Activated effector memory CD4-positive, alpha-beta T cell treated with Interleukin-2 at 50 U/mL for 16 hours (primary cell): Measurements from ENCODE around the gene ARHGDIA.
"Not testable (repeated sequence)": the region's sequence is repeated elsewhere in the genome, so short reads cannot be mapped to it uniquely, and the experiment has no call there.

Experiments used
- DNase-seq: peaks from one replicate; pipeline ENCODE4 v3.0.0-alpha.2; 2020

Gene ARHGDIA

GRCh38 chr17:81840826-81841778, 30.0 kb downstream of the ARHGDIA start:
- DNase-seq = no peak

DNA sequence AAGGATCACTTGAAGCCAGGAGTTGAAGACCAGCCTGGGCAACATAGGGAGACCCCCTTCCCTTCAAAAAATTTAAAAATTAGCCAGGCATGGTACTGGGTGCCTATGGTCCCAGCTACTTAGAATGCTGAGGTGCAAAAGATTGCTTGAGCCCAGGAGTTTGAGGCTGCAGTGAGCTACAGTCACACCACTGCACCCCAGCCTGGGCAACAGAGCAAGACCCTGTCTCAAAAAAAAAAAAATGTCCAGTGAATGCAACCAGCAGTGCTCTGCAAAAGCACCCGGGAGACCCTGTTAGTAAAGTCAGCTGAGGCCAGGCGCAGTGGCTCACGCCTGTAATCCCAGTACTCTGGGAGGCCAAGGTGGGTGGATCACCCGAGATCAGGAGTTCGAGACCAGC, 31.1 kb downstream of the ARHGDIA start:
- DNase-seq = not testable (repeated sequence)

DNA sequence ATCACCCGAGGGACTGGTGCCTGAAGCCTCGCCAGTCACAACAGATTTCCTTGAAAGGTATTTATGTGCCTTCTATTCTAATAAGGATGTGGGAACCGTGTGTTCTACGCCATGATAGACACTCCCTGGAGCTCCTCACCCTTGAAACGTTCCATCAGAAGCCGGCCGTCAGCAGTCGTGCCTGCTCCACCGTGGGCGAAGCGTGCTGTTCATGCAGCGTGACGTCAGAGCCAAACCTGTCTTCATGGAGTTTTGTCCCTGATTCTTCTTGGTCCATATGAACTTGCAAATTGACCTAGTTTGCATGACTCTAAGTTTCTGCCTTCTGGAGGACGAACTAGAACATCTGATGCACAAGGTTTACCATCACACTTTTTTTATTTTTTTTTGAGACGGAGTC, 31.8 kb downstream of the ARHGDIA start:
- no peak for DNase-seq

DNA sequence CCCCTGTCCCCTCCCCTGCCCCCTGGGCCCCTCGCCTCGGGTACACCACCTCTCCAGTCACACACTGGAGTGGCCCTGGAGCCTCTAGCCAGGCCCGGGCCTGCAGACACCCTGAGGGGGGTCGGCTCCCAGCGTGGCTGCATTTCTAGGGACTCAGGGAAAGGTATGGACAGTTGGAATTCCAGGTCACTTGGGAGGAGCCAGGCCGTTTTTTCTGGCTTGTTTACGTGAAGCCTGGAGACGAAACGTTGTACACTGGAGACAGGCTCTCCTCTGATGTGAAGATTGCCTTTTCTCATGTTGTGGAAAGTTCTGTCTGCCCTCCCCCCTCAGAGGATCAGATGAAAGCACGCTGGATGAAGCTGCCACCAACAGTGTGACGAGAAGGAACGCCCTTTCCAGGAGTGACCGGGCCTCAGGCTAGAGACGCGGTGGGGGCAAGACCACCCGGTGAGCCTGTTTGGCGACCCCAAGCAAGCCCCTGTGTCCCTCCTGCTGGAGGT, 32.3 kb downstream of the ARHGDIA start:
- DNase-seq = no peak

GRCh38 chr17:81837641-81838040, 33.5 kb downstream of the ARHGDIA start:
- no peak for DNase-seq

DNA sequence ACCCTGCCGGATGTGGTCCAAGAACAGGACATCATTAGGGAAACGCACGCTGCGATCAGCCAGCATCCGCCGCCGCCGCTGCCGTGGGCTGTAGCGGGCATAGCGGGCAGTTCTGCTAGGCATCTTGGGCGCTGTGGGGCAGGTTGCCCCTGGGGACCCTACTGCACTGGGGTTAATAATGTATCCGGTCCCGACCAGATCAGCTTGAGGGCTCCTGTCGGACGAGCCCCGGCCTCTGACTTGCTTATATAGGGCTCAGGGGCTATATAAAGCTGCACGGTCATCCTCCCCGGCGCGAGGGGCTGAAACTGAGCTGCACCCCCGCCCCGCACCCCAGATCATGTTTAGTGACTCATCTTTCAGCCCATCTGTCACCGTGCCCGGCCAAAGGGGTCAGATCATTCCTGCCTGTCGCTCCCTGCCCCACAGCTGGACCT, 36.3 kb downstream of the ARHGDIA start, which contains the start of gene PPP1R27:
Gene PPP1R27 (minus strand): TSS at position 220 of the 437 bp plus-strand sequence. CDS start 97 bp downstream, at position 123.
- DNase-seq = no peak

- no peak for DNase-seq
These were observed 37.0 kb downstream of the ARHGDIA start for GRCh38 chr17:81833921-81834830.

GRCh38 chr17:81833160-81833920, 37.8 kb downstream of the ARHGDIA start, which contains the start of gene MCRIP1:
TSS of gene MCRIP1 (minus strand) at chr17:81833291. CDS start at chr17:81824506, 8,785 bp downstream.
- peak; percentile 90 for DNase-seq

GRCh38 chr17:81832608-81833159, 38.5 kb downstream of the ARHGDIA start:
- DNase-seq = no peak

- DNase-seq = peak; percentile 37
These were observed 39.1 kb downstream of the ARHGDIA start for GRCh38 chr17:81831957-81832607.

DNA sequence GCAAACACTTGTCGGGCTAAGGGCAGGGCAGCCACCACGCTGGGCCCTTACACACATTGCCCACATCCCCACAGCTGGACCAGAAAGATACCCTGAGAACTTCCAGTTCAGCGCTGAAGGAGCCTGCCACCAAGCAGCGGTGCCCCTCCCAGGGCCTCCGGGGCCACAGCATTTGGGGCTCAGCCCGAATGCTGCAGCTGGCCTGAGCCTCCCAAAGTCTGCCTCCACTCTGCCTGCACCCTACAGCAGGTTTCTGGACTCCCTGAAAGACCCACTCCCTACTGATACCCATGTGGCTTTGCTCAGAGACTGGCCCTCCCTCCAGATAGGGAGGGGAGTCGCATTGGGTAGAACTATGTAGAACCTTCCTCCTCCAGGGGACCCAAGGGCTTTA, 39.6 kb downstream of the ARHGDIA start:
- DNase-seq = no peak

GRCh38 chr17:81829858-81830257, 41.3 kb downstream of the ARHGDIA start:
- no peak for DNase-seq

DNA sequence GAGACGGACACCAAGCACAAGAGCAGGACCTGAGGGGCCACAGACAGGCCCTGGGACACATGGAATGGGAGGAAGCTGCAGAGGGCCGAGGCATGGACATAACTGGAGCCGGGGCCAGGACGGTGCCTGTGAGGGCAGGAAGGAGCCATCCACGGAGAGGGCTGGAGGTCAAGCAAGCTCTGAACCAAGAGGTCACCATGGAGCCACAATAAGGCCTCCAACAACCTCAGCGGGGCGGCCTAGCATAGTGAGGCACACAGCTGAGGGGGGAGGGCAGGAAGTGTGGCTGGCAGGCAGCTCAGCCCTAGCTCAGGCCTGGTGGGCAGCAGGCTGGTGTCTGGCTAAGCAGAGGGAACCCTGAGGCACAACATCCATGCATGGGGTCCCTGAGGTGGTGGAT, 42.5 kb downstream of the ARHGDIA start:
- DNase-seq = no peak

DNA sequence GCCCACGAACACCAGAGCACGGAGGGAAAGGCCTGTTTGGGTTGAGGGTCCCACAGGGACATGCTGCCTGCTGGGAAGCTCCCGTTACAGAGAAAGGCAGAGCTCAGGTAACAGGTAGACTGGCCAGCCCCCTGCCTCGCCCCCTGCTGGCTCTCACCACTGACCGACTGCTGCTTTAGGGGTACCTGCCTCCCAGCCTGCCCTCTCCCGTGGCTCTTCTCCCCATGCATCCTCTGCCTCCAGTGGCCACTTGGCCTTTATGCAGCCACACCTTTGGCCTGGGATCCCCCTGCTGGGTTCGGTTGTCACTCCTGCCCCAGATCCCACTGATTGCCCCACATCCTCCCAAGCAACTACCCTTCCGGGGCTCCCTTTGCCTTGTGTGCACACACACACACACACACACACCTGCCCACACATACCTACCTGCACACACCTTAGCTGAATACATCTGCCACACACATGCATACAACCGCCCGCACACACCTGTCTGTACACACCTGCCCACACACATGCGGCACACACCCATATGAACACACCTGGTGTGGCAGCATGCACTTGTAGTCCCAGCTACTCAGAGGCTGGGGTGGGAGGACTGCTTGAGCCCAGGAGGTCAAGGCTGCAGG, 45.2 kb downstream of the ARHGDIA start:
- DNase-seq = no peak

DNA sequence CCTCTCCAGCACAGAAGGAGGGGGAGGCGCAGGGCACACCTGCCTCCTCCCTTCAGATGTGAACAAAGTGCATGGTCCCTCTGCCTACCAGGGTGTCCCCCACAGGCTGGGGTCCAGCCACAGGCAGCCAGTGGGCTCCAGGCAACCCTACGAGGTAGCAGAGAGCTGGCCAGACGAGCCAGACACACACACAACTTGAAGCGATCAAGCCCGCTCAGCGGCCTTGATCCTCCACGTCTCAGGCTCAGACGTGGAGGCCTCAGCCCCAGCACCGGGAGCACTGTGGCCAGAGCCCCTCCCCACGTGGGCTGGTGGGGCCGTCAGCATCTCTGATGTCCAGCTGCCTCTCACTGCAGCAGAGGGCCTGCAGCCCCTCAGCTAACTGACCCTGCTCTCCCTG, 46.5 kb downstream of the ARHGDIA start:
- DNase-seq = no peak

- DNase-seq = no peak
These were observed 47.2 kb downstream of the ARHGDIA start for GRCh38 chr17:81823820-81824550.

- no peak for DNase-seq
These were observed 47.9 kb downstream of the ARHGDIA start for GRCh38 chr17:81822996-81823819.

- no peak for DNase-seq
These were observed 48.9 kb downstream of the ARHGDIA start for GRCh38 chr17:81822312-81822637.

GRCh38 chr17:81821603-81822311, 49.4 kb downstream of the ARHGDIA start:
- DNase-seq = peak; percentile 8
